ENCODE results near the gene DDIT4L.
"Not testable (repeated sequence)": the region's sequence is repeated elsewhere in the genome, so short reads cannot be mapped to it uniquely, and the experiment has no call there.

The DDIT4L gene

GRCh38 chr4:100166297-100167039 lies 23.8 kb downstream of the DDIT4L start:
- DNase-seq (ENCODE audit: low read depth, low spot score): no peak

GRCh38 chr4:100165809-100166208 lies 24.5 kb downstream of the DDIT4L start:
- DNase-seq (ENCODE audit: low read depth, low spot score): no peak

GRCh38 chr4:100164808-100165760 lies 25.2 kb downstream of the DDIT4L start:
- DNase-seq (ENCODE audit: low read depth, low spot score): no peak

GRCh38 chr4:100162027-100162685 lies 28.1 kb downstream of the DDIT4L start:
- no peak for DNase-seq (ENCODE audit: low read depth, low spot score)

GRCh38 chr4:100149190-100149589 lies 41.1 kb downstream of the DDIT4L start:
- no peak for DNase-seq (ENCODE audit: low read depth, low spot score)

GRCh38 chr4:100147684-100148083 lies 42.6 kb downstream of the DDIT4L start:
- DNase-seq (ENCODE audit: low read depth, low spot score): no peak

- DNase-seq (ENCODE audit: low read depth, low spot score): no peak
These were observed 43.1 kb downstream of the DDIT4L start for GRCh38 chr4:100147198-100147597.

- DNase-seq (ENCODE audit: low read depth, low spot score): no peak
These were observed 43.5 kb downstream of the DDIT4L start for GRCh38 chr4:100146756-100147155.

- not testable (repeated sequence) for DNase-seq (ENCODE audit: low read depth, low spot score)
These were observed 52.9 kb downstream of the DDIT4L start for GRCh38 chr4:100137320-100137719.

Data from ELF-1 (cell line).